ENCODE data around the gene ARHGAP26. TPM values are rescaled to one million over a fixed set of nuclear protein-coding genes. Genes with fewer than 3 reads are reported as not detected.
"Not testable (repeated sequence)": the region's sequence is repeated elsewhere in the genome, so short reads cannot be mapped to it uniquely, and the experiment has no call there.

The ARHGAP26 gene
- total RNA-seq, 3 donors from 2014 or later, result 9.1 to 11.7 (median 9.7) TPM

GRCh38 chr5:142915038-142915437 lies 144.9 kb downstream of the ARHGAP26 start:
- Mint-ChIP-seq H3K9me3 (no peaks in the 10 kb centered on the region), H3K27me3 (ENCODE audit: low read depth) (no peaks in the 10 kb centered on the region), H3K4me3 (no peak overlapping the region), H3K36me3 (ENCODE audit: insufficient read depth) (peaks cover 36% of the 10 kb centered on the region), H3K4me1 (ENCODE audit: low read depth) (no peaks in the 10 kb centered on the region)
- DNase-seq (no peak), ATAC-seq (no peak)

GRCh38 chr5:142915813-142916424 lies 145.7 kb downstream of the ARHGAP26 start:
- Mint-ChIP-seq H3K27me3 (ENCODE audit: low read depth) (no peaks in the 10 kb centered on the region), H3K4me1 (ENCODE audit: low read depth) (no peaks in the 10 kb centered on the region), H3K4me3 (no peak overlapping the region), H3K36me3 (ENCODE audit: insufficient read depth) (peaks cover 34% of the 10 kb centered on the region), H3K9me3 (no peaks in the 10 kb centered on the region)
- ATAC-seq (no peak), DNase-seq (no peak)

- H3K9me3 Mint-ChIP-seq, result no peaks in the 10 kb centered on the region
- no peak for ATAC-seq
These were observed 148.9 kb downstream of the ARHGAP26 start for GRCh38 chr5:142918959-142919635.

GRCh38 chr5:142920849-142921612 lies 150.9 kb downstream of the ARHGAP26 start:
- Mint-ChIP-seq H3K4me1 (ENCODE audit: low read depth) (peaks cover 33% of the 10 kb centered on the region), H3K36me3 (ENCODE audit: insufficient read depth) (peaks cover 8% of the 10 kb centered on the region), H3K4me3 (no peak overlapping the region), H3K9me3 (no peaks in the 10 kb centered on the region), H3K27me3 (ENCODE audit: low read depth) (no peaks in the 10 kb centered on the region)
- no peak for ATAC-seq
- DNase-seq, result no peak

More at GRCh38 chr5:142918959-142919635, 148.9 kb downstream of the ARHGAP26 start:
- Mint-ChIP-seq H3K4me3 (no peak overlapping the region), H3K27me3 (ENCODE audit: low read depth) (no peaks in the 10 kb centered on the region), H3K36me3 (ENCODE audit: insufficient read depth) (peaks cover 11% of the 10 kb centered on the region), H3K4me1 (ENCODE audit: low read depth) (peaks cover 15% of the 10 kb centered on the region)
- DNase-seq, result no peak

- peaks cover 7% of the 10 kb centered on the region for H3K36me3 Mint-ChIP-seq (ENCODE audit: insufficient read depth)
- H3K4me3 Mint-ChIP-seq, result no peak overlapping the region
- peaks cover 42% of the 10 kb centered on the region for H3K4me1 Mint-ChIP-seq (ENCODE audit: low read depth)
- no peak for ATAC-seq
- DNase-seq, result no peak
- no peaks in the 10 kb centered on the region for H3K9me3 Mint-ChIP-seq
- H3K27me3 Mint-ChIP-seq (ENCODE audit: low read depth), result no peaks in the 10 kb centered on the region
These were observed 152.2 kb downstream of the ARHGAP26 start for GRCh38 chr5:142922223-142922952.

GRCh38 chr5:142924135-142924883 lies 154.1 kb downstream of the ARHGAP26 start:
- DNase-seq, result no peak
- no peak overlapping the region for H3K4me3 Mint-ChIP-seq
- H3K27me3 Mint-ChIP-seq (ENCODE audit: low read depth), result no peaks in the 10 kb centered on the region
- H3K36me3 Mint-ChIP-seq (ENCODE audit: insufficient read depth), result peaks cover 6% of the 10 kb centered on the region
- H3K9me3 Mint-ChIP-seq, result no peaks in the 10 kb centered on the region
- peaks cover 46% of the 10 kb centered on the region for H3K4me1 Mint-ChIP-seq (ENCODE audit: low read depth)
- no peak for ATAC-seq

- DNase-seq, result no peak
- Mint-ChIP-seq H3K4me1 (ENCODE audit: low read depth) (peaks cover 55% of the 10 kb centered on the region), H3K9me3 (no peaks in the 10 kb centered on the region), H3K36me3 (ENCODE audit: insufficient read depth) (peaks cover 6% of the 10 kb centered on the region), H3K27me3 (ENCODE audit: low read depth) (no peaks in the 10 kb centered on the region), H3K4me3 (no peak overlapping the region)
- ATAC-seq, result no peak
These were observed 155.6 kb downstream of the ARHGAP26 start for GRCh38 chr5:142925795-142926194.

- Mint-ChIP-seq H3K27me3 (ENCODE audit: low read depth) (no peaks in the 10 kb centered on the region), H3K4me3 (no peak overlapping the region), H3K9me3 (no peaks in the 10 kb centered on the region), H3K4me1 (ENCODE audit: low read depth) (peaks cover 55% of the 10 kb centered on the region), H3K36me3 (ENCODE audit: insufficient read depth) (peaks cover 6% of the 10 kb centered on the region)
- ATAC-seq (no peak), DNase-seq (no peak)
These were observed 156.4 kb downstream of the ARHGAP26 start for GRCh38 chr5:142926549-142926948.

GRCh38 chr5:142928999-142929398 lies 158.8 kb downstream of the ARHGAP26 start:
- Mint-ChIP-seq H3K4me1 (ENCODE audit: low read depth) (peaks cover 42% of the 10 kb centered on the region), H3K36me3 (ENCODE audit: insufficient read depth) (peaks cover 21% of the 10 kb centered on the region)
- H3K9me3 Mint-ChIP-seq; H3K4me3 Mint-ChIP-seq; ATAC-seq; H3K27me3 Mint-ChIP-seq (ENCODE audit: low read depth); DNase-seq: not testable (repeated sequence)

- Mint-ChIP-seq H3K4me3 (no peak overlapping the region), H3K4me1 (ENCODE audit: low read depth) (peaks cover 40% of the 10 kb centered on the region), H3K27me3 (ENCODE audit: low read depth) (no peaks in the 10 kb centered on the region), H3K9me3 (no peaks in the 10 kb centered on the region), H3K36me3 (ENCODE audit: insufficient read depth) (peaks cover 21% of the 10 kb centered on the region)
- no peak for ATAC-seq
- no peak for DNase-seq
These were observed 159.4 kb downstream of the ARHGAP26 start for GRCh38 chr5:142929587-142929986.

- Mint-ChIP-seq H3K27me3 (ENCODE audit: low read depth) (no peaks in the 10 kb centered on the region), H3K36me3 (ENCODE audit: insufficient read depth) (peaks cover 21% of the 10 kb centered on the region), H3K9me3 (no peaks in the 10 kb centered on the region), H3K4me1 (ENCODE audit: low read depth) (peaks cover 35% of the 10 kb centered on the region), H3K4me3 (no peak overlapping the region)
- DNase-seq (no peak), ATAC-seq (no peak)
These were observed 160.4 kb downstream of the ARHGAP26 start for GRCh38 chr5:142930395-142931110.

- peaks cover 21% of the 10 kb centered on the region for H3K36me3 Mint-ChIP-seq (ENCODE audit: insufficient read depth)
- H3K4me1 Mint-ChIP-seq (ENCODE audit: low read depth), result peaks cover 30% of the 10 kb centered on the region
- no peak overlapping the region for H3K4me3 Mint-ChIP-seq
- H3K9me3 Mint-ChIP-seq, result no peaks in the 10 kb centered on the region
- H3K27me3 Mint-ChIP-seq (ENCODE audit: low read depth), result no peaks in the 10 kb centered on the region
- no peak for ATAC-seq
- DNase-seq, result no peak
These were observed 161.9 kb downstream of the ARHGAP26 start for GRCh38 chr5:142931896-142932686.
